ENCODE measurements around the gene NTMT1. TPM values are rescaled to one million over a fixed set of nuclear protein-coding genes. Genes with fewer than 3 reads are reported as not detected.
"Not testable (repeated sequence)": the region's sequence is repeated elsewhere in the genome, so short reads cannot be mapped to it uniquely, and the experiment has no call there.

The NTMT1 gene
- total RNA-seq, 1 donor from 2014 or later = 15.5 TPM

GRCh38 chr9:129654554-129655040 is 28.6 kb downstream of the NTMT1 start:
- TF ChIP-seq POLR2A (IDR thresholded peaks at IDR 0.05) (no peak), POLR2AphosphoS5 (IDR thresholded peaks at IDR 0.05; ENCODE audit: insufficient read depth in 1 of 2, low read depth in 1 of 2) (no peak), CTCF (IDR thresholded peaks at IDR 0.05) (no peak)
- Histone ChIP-seq H3K36me3 (no peaks in the 10 kb centered on the region), H3K9me3 (no peaks in the 10 kb centered on the region), H3K27me3 (no peaks in the 10 kb centered on the region), H3K4me3 (no peak overlapping the region), H3K4me1 (peaks cover 15% of the 10 kb centered on the region), H3K27ac (no peak overlapping the region)
- DNase-seq (ENCODE audit: extremely low spot score in 2 of 2) = no peak
- intact Hi-C loops (cut with DNase I) = no loop called here

GRCh38 chr9:129655154-129655553 is 29.2 kb downstream of the NTMT1 start:
- no peak overlapping the region for H3K4me3 ChIP-seq
- no peaks in the 10 kb centered on the region for H3K9me3 ChIP-seq
- H3K27me3 ChIP-seq = no peaks in the 10 kb centered on the region
- no peak for DNase-seq (ENCODE audit: extremely low spot score in 2 of 2)
- no peak overlapping the region for H3K27ac ChIP-seq
- no peaks in the 10 kb centered on the region for H3K36me3 ChIP-seq
- intact Hi-C loops (cut with DNase I) = no loop called here
- TF ChIP-seq POLR2AphosphoS5 (IDR thresholded peaks at IDR 0.05; ENCODE audit: insufficient read depth in 1 of 2, low read depth in 1 of 2) = no peak
- no peak for TF ChIP-seq CTCF (IDR thresholded peaks at IDR 0.05)
- no peak for TF ChIP-seq POLR2A (IDR thresholded peaks at IDR 0.05)
- peaks cover 11% of the 10 kb centered on the region for H3K4me1 ChIP-seq

GRCh38 chr9:129655696-129656095 is 29.7 kb downstream of the NTMT1 start:
- TF ChIP-seq CTCF (IDR thresholded peaks at IDR 0.05) (no peak), POLR2AphosphoS5 (IDR thresholded peaks at IDR 0.05; ENCODE audit: insufficient read depth in 1 of 2, low read depth in 1 of 2) (no peak), POLR2A (IDR thresholded peaks at IDR 0.05) (no peak)
- DNase-seq (ENCODE audit: extremely low spot score in 2 of 2) = no peak
- no peaks in the 10 kb centered on the region for H3K36me3 ChIP-seq
- H3K9me3 ChIP-seq = no peaks in the 10 kb centered on the region
- no peaks in the 10 kb centered on the region for H3K27me3 ChIP-seq
- no peak overlapping the region for H3K27ac ChIP-seq
- intact Hi-C loops (cut with DNase I) = no loop called here
- H3K4me3 ChIP-seq = no peak overlapping the region
- H3K4me1 ChIP-seq = peaks cover 6% of the 10 kb centered on the region

GRCh38 chr9:129656795-129657390 is 30.9 kb downstream of the NTMT1 start:
- intact Hi-C loops (cut with DNase I) = no loop called here
- no peak for DNase-seq (ENCODE audit: extremely low spot score in 2 of 2)
- TF ChIP-seq POLR2AphosphoS5 (IDR thresholded peaks at IDR 0.05; ENCODE audit: insufficient read depth in 1 of 2, low read depth in 1 of 2) = no peak
- TF ChIP-seq POLR2A (IDR thresholded peaks at IDR 0.05) = no peak
- TF ChIP-seq CTCF (IDR thresholded peaks at IDR 0.05) = no peak

GRCh38 chr9:129661029-129661428 is 35.1 kb downstream of the NTMT1 start:
- no peaks in the 10 kb centered on the region for H3K27me3 ChIP-seq
- no peak overlapping the region for H3K4me3 ChIP-seq
- H3K9me3 ChIP-seq = no peaks in the 10 kb centered on the region
- intact Hi-C loops (cut with DNase I) = no loop called here
- H3K4me1 ChIP-seq = peaks cover 9% of the 10 kb centered on the region
- DNase-seq (ENCODE audit: extremely low spot score in 2 of 2) = no peak
- TF ChIP-seq POLR2AphosphoS5 (IDR thresholded peaks at IDR 0.05; ENCODE audit: insufficient read depth in 1 of 2, low read depth in 1 of 2) (no peak), POLR2A (IDR thresholded peaks at IDR 0.05) (no peak), CTCF (IDR thresholded peaks at IDR 0.05) (no peak)
- H3K27ac ChIP-seq = no peak overlapping the region
- no peaks in the 10 kb centered on the region for H3K36me3 ChIP-seq

More at GRCh38 chr9:129656795-129657390, 30.9 kb downstream of the NTMT1 start:
- Histone ChIP-seq H3K27ac (no peak overlapping the region), H3K36me3 (no peaks in the 10 kb centered on the region), H3K9me3 (no peaks in the 10 kb centered on the region), H3K4me1 (no peaks in the 10 kb centered on the region), H3K27me3 (no peaks in the 10 kb centered on the region), H3K4me3 (no peak overlapping the region)

- H3K27ac ChIP-seq; DNase-seq (ENCODE audit: extremely low spot score in 2 of 2); H3K4me3 ChIP-seq; H3K27me3 ChIP-seq; H3K36me3 ChIP-seq; H3K9me3 ChIP-seq; intact Hi-C loops (cut with DNase I): not testable (repeated sequence)
- H3K4me1 ChIP-seq = peaks cover 19% of the 10 kb centered on the region
Measured at GRCh38 chr9:129662239-129662638, 36.3 kb downstream of the NTMT1 start.
